ENCODE results near the gene ITSN1. TPM values are rescaled to one million over a fixed set of nuclear protein-coding genes. Genes with fewer than 3 reads are reported as not detected.

ITSN1 gene
- total RNA-seq, 4 donors from 2014 or later, result 37.0 to 123 (median 61.1) TPM

DNA sequence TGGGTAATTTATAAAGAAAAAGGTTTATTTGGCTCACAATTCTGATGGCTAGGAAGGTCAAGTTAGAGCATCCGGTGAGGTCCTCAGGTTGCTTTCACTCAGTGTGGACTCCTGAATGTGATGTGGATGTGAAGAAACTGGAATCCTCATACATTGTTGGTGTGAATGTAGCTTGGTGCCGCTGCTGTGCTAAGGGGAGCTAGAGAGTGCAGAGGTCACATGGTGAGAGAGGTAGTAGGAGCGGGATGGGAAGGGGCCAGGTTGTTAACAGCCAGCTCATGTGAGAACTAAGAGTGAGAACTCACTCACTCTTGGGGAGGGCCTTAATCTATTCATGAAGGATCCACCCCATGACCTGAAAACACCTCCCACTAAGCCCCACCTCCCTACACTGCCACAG, 21.8 kb downstream of the ITSN1 start:
- intact Hi-C loops (cut with DNase I; ENCODE audit: low total_unique reads), result no loop called here
- Histone ChIP-seq H3K9me3 (no peaks in the 10 kb centered on the region), H3K4me3 (no peak overlapping the region), H3K27me3 (no peaks in the 10 kb centered on the region), H3K27ac (no peak overlapping the region), H3K4me1 (peaks cover 4 to 29% (median 9%) of the 10 kb centered on the region in 4 donors), H3K36me3 (no peaks in the 10 kb centered on the region)
- WGBS, 2 donors (ENCODE audit: low coverage in 1 of 2), result 94% methylated on average over 3 of the region's 3 CpGs; no CpG with 5 or more reads in 1 of the 2 donors
- in situ Hi-C loops (cut with MboI; ENCODE audit: low pct_ligation_motif_present in 1 of 4, low pct_unique_long_range_greater_than_20kb in 1 of 4, low sequenced_read_pairs in 3 of 4), result loop anchor here in 1 of 4 donors (25.0 kb wide), 1 partner anchor 223 kb away; no protein-coding TSS in a partner anchor
- DNase-seq, result no peak
- TF ChIP-seq POLR2A (IDR thresholded peaks at IDR 0.05) (no peak), EP300 (IDR thresholded peaks at IDR 0.05; ENCODE audit: low read depth) (no peak), POLR2AphosphoS5 (IDR thresholded peaks at IDR 0.05) (no peak)

DNA sequence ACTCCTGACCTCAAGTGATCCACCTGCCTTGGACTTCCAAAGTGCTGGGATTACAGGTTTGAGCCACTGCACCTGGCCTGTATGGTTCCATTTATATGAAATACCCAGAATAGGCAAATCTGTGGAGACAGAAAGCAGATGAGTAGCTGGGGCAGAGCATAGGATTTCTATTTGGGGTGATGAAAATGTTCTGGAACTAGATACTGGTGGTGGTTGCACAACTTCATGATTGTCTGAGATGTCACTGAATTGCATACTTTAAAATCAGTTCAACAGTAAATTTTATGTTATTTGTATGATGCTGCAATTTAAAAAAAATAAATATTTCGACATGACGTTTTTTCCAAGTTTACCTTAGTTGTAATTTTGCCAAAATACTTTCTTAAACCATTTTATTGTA, 23.9 kb downstream of the ITSN1 start:
- Histone ChIP-seq H3K36me3 (no peaks in the 10 kb centered on the region), H3K27ac (no peak overlapping the region), H3K9me3 (no peaks in the 10 kb centered on the region), H3K4me1 (peaks cover 4 to 19% (median 9%) of the 10 kb centered on the region in 4 donors), H3K4me3 (no peak overlapping the region), H3K27me3 (no peaks in the 10 kb centered on the region)
- 63 to 74% methylated on average over 2 of the region's 2 CpGs for WGBS, 2 donors (ENCODE audit: low coverage in 1 of 2)
- intact Hi-C loops (cut with DNase I; ENCODE audit: low total_unique reads) (no loop called here), in situ Hi-C loops (cut with MboI; ENCODE audit: low pct_ligation_motif_present in 1 of 4, low pct_unique_long_range_greater_than_20kb in 1 of 4, low sequenced_read_pairs in 3 of 4) (loop anchor here in 1 of 4 donors (25.0 kb wide), 1 partner anchor 221 kb away; no protein-coding TSS in a partner anchor)
- DNase-seq, result no peak
- TF ChIP-seq POLR2AphosphoS5 (IDR thresholded peaks at IDR 0.05), result no peak
- TF ChIP-seq, protein P1, sequence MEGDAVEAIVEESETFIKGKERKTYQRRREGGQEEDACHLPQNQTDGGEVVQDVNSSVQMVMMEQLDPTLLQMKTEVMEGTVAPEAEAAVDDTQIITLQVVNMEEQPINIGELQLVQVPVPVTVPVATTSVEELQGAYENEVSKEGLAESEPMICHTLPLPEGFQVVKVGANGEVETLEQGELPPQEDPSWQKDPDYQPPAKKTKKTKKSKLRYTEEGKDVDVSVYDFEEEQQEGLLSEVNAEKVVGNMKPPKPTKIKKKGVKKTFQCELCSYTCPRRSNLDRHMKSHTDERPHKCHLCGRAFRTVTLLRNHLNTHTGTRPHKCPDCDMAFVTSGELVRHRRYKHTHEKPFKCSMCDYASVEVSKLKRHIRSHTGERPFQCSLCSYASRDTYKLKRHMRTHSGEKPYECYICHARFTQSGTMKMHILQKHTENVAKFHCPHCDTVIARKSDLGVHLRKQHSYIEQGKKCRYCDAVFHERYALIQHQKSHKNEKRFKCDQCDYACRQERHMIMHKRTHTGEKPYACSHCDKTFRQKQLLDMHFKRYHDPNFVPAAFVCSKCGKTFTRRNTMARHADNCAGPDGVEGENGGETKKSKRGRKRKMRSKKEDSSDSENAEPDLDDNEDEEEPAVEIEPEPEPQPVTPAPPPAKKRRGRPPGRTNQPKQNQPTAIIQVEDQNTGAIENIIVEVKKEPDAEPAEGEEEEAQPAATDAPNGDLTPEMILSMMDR (IDR thresholded peaks at IDR 0.05), result no peak
- no peak for TF ChIP-seq POLR2A (IDR thresholded peaks at IDR 0.05)
- no peak for TF ChIP-seq EP300 (IDR thresholded peaks at IDR 0.05; ENCODE audit: low read depth)

DNA sequence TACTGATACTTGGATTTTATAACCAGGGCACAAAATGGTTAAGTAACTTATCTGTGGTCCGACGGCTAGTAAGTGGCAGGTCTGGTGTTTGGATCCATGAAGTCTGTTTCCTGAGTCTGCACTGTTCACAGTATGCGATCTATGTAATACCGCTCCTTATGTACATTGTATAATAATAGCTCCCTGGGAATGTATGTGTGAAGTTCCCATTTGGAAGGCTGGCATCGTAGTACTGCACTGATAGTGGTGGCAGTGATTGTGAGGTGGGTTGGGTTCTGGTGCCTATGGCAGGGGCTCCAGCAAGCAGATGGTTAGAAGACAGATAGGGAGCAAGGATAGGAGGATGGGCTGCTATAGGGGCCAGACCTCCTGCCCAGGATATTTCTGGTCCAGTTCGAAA, 25.3 kb downstream of the ITSN1 start:
- intact Hi-C loops (cut with DNase I; ENCODE audit: low total_unique reads) (no loop called here), in situ Hi-C loops (cut with MboI; ENCODE audit: low pct_ligation_motif_present in 1 of 4, low pct_unique_long_range_greater_than_20kb in 1 of 4, low sequenced_read_pairs in 3 of 4) (loop anchor here in 1 of 4 donors (25.0 kb wide), 1 partner anchor 220 kb away; no protein-coding TSS in a partner anchor)
- DNase-seq, result no peak
- H3K4me1 ChIP-seq, result peaks cover 4 to 19% (median 8%) of the 10 kb centered on the region in 4 donors
- H3K4me3 ChIP-seq, result no peak overlapping the region
- no peaks in the 10 kb centered on the region for H3K36me3 ChIP-seq
- no peak overlapping the region for H3K27ac ChIP-seq
- WGBS, 2 donors (ENCODE audit: low coverage in 1 of 2), result 81 to 90% methylated on average over 1 to 6 of the region's 6 CpGs
- H3K9me3 ChIP-seq, result no peaks in the 10 kb centered on the region
- TF ChIP-seq POLR2AphosphoS5 (IDR thresholded peaks at IDR 0.05), result no peak
- no peak for TF ChIP-seq EP300 (IDR thresholded peaks at IDR 0.05; ENCODE audit: low read depth)
- TF ChIP-seq, protein P1 (IDR thresholded peaks at IDR 0.05), result no peak
- no peak for TF ChIP-seq POLR2A (IDR thresholded peaks at IDR 0.05)
- no peaks in the 10 kb centered on the region for H3K27me3 ChIP-seq

DNA sequence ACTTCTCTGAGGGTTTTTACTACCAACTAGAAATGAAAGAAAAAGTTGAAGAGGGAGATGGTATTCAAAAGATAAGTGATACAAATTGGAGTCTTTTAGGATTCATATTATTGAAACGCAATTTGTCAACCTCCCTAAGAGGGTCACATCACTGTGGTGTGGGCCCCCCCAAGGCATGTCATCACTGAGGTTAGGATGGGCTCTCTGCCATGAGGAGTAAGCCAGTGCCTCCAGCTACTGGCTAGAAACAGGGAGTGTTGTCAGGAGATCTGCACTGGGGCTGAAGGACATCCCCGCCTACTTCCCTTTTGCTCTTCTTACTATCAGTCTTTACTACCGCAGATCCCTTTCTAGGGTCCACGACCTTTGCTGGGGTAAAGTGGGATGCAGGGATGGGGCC, 25.9 kb downstream of the ITSN1 start:
- TF ChIP-seq POLR2AphosphoS5 (IDR thresholded peaks at IDR 0.05), result no peak
- no peak for TF ChIP-seq EP300 (IDR thresholded peaks at IDR 0.05; ENCODE audit: low read depth)
- TF ChIP-seq, protein P1 (IDR thresholded peaks at IDR 0.05), result no peak
- TF ChIP-seq POLR2A (IDR thresholded peaks at IDR 0.05), result no peak
- Histone ChIP-seq H3K36me3 (no peaks in the 10 kb centered on the region), H3K4me3 (no peak overlapping the region), H3K9me3 (no peaks in the 10 kb centered on the region), H3K27ac (no peak overlapping the region), H3K27me3 (no peaks in the 10 kb centered on the region), H3K4me1 (peaks cover 0 to 16% (median 4%) of the 10 kb centered on the region in 4 donors)
- intact Hi-C loops (cut with DNase I; ENCODE audit: low total_unique reads), result no loop called here
- WGBS, 2 donors (ENCODE audit: low coverage in 1 of 2), result 40 to 74% methylated on average over 1 to 4 of the region's 4 CpGs
- in situ Hi-C loops (cut with MboI; ENCODE audit: low pct_ligation_motif_present in 1 of 4, low pct_unique_long_range_greater_than_20kb in 1 of 4, low sequenced_read_pairs in 3 of 4), result loop anchor here in 1 of 4 donors (25.0 kb wide), 1 partner anchor 219 kb away; no protein-coding TSS in a partner anchor
- no peak for DNase-seq
